Chondrocyte (in vitro differentiated cells): ENCODE data around the gene LCAT. TPM values are rescaled to one million over a fixed set of nuclear protein-coding genes. Genes with fewer than 3 reads are reported as not detected.

Experiments
- DNase-seq: peaks from one replicate; pipeline ENCODE4 v3.0.0; 2021; ENCODE audit warnings: mixed read lengths, low spot score
- H3K27ac Mint-ChIP-seq: one replicate; pipeline ENCODE4 v1.8.0; 2021; ENCODE audit warnings: mild to moderate bottlenecking, moderate library complexity, mixed read lengths; ENCODE audit not compliant: unreplicated experiment
- H3K27me3 Mint-ChIP-seq: 2 replicates; pipeline ENCODE4 v1.8.0; 2021; ENCODE audit warnings: low read depth, mixed read lengths
- H3K36me3 Mint-ChIP-seq: 2 replicates; pipeline ENCODE4 v1.8.0; 2021; ENCODE audit warnings: low read depth, mixed read lengths
- H3K4me1 Mint-ChIP-seq: 2 replicates; pipeline ENCODE4 v1.8.0; 2021; ENCODE audit warnings: low read depth, mild to moderate bottlenecking, mixed read lengths
- H3K4me3 Mint-ChIP-seq: one replicate; pipeline ENCODE4 v1.8.0; 2021; ENCODE audit warnings: mild to moderate bottlenecking, moderate library complexity, mixed read lengths; ENCODE audit not compliant: unreplicated experiment
- H3K9me3 Mint-ChIP-seq: 2 replicates; pipeline ENCODE4 v1.8.0; 2021; ENCODE audit warnings: low read depth, mixed read lengths
- total RNA-seq: library from RNA; stranded (reverse); gene quantifications from 3 replicates; pipeline ENCODE4 v1.2.1, GENCODE V29; 2021
- TF ChIP-seq, protein P1 (sequence below): fragments of 200-600 bp; sonication (generic); IDR thresholded peaks from 2 replicates; pipeline ENCODE4 v1.5.0; 2021; ENCODE audit warnings: antibody characterized with exemption, mild to moderate bottlenecking, moderate library complexity

Gene LCAT
- total RNA-seq, 1 donor from 2014 or later, result 38.2 TPM

DNA sequence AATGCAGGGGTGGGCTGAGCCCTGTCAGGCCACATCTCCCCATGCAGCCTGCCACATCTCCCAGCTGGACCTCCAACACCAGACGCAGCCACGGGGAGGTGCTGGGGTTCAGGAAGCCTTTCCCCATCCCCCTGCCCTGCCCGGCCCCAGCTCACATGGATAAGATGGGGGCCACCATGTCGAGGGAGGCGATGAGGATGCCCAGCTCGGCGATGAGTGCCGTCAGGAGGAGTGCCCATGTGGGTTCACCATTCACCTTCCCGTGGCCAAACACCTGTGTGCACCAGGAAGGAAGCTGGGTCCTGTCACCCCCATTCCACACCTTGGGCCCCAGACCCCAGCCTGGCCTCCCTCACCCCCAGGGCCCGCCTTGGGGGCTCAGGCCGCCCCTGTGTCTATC, 5.7 kb upstream of the LCAT start:
- no peak for DNase-seq
- peaks cover 30% of the 10 kb centered on the region for H3K36me3 Mint-ChIP-seq
- no peaks in the 10 kb centered on the region for H3K4me1 Mint-ChIP-seq
- TF ChIP-seq, protein P1, sequence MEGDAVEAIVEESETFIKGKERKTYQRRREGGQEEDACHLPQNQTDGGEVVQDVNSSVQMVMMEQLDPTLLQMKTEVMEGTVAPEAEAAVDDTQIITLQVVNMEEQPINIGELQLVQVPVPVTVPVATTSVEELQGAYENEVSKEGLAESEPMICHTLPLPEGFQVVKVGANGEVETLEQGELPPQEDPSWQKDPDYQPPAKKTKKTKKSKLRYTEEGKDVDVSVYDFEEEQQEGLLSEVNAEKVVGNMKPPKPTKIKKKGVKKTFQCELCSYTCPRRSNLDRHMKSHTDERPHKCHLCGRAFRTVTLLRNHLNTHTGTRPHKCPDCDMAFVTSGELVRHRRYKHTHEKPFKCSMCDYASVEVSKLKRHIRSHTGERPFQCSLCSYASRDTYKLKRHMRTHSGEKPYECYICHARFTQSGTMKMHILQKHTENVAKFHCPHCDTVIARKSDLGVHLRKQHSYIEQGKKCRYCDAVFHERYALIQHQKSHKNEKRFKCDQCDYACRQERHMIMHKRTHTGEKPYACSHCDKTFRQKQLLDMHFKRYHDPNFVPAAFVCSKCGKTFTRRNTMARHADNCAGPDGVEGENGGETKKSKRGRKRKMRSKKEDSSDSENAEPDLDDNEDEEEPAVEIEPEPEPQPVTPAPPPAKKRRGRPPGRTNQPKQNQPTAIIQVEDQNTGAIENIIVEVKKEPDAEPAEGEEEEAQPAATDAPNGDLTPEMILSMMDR, result no peak
- H3K27ac Mint-ChIP-seq, result no peak overlapping the region
- no peaks in the 10 kb centered on the region for H3K27me3 Mint-ChIP-seq
- H3K4me3 Mint-ChIP-seq, result no peak overlapping the region
- no peaks in the 10 kb centered on the region for H3K9me3 Mint-ChIP-seq

DNA sequence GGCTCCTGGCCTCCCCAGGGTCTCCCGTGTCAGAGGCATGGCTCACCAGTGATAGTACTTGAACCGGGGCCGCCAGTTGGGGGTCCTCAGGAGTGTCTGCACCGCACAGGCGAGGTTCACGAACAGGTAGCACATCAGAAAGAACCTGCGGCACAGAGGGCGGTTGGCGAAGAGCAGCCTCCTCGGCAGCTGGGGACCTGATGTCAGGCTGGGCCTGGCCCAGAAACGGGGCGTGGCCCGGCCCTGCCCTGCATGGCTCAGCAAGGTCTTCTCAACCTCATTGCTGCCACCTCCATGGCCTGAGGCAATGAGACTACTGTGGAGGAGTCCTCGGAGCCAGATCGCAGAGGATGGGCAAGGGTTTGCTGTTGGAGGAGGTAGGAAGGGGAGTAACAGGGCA, 4.1 kb upstream of the LCAT start:
- peaks cover 27% of the 10 kb centered on the region for H3K36me3 Mint-ChIP-seq
- no peak overlapping the region for H3K27ac Mint-ChIP-seq
- H3K4me1 Mint-ChIP-seq, result no peaks in the 10 kb centered on the region
- H3K9me3 Mint-ChIP-seq, result no peaks in the 10 kb centered on the region
- no peaks in the 10 kb centered on the region for H3K27me3 Mint-ChIP-seq
- no peak for DNase-seq
- no peak overlapping the region for H3K4me3 Mint-ChIP-seq
- TF ChIP-seq, protein P1, result no peak

DNA sequence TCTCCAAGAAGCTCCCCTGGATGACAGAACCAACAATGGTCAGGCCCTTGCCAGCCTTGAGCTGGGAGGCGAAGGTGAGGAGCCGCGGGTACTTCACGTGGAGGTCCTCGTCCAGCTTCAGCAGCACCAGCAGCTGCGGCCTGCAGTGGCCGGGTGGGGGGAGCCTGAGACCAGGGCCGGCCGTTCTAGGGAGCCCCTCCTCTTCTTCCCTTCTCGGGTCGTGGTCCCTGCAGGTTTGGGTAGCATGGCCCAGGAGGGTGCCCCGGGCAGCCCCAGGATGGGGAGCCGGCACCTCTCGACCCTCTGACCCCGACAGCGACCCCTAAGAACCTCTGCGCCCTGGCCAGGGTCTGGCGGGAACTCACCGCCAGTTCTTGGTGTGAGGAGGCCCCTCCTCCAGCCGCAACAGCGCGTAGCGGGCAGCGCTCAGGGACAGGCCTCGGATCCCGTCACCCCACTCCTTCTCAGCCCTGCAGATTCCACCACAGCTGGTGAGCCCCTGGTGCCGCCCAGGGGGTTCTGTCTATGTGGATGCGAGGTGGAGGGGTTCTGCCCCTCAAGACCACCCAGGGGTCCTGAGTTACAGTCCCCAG, 3.1 kb upstream of the LCAT start:
- no peak for DNase-seq
- H3K4me3 Mint-ChIP-seq, result no peak overlapping the region
- no peaks in the 10 kb centered on the region for H3K27me3 Mint-ChIP-seq
- no peaks in the 10 kb centered on the region for H3K4me1 Mint-ChIP-seq
- TF ChIP-seq, protein P1, result no peak
- H3K36me3 Mint-ChIP-seq, result peaks cover 28% of the 10 kb centered on the region
- H3K9me3 Mint-ChIP-seq, result no peaks in the 10 kb centered on the region
- no peak overlapping the region for H3K27ac Mint-ChIP-seq

DNA sequence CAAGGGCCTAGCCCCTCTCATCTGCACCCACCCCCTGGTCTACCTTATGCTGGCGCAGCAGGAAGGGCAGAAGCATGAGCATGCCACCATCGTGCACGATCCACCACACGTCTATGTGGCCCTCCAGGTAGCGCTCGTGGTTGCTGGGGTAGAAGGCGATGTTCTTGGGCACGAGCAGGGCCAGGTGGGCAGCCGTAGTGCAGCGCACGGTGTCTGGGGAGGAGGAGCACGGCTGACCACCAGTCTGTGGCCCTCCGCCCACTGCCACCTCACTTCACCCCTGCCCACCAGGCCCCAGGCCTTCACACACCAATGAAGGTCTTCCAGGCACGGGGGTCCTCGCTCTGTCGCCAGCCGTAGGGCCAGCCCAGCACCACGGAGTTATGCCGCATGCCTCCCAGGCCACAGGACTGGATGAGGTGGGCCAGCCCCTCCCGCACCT, 2.2 kb upstream of the LCAT start:
- no peaks in the 10 kb centered on the region for H3K9me3 Mint-ChIP-seq
- DNase-seq, result no peak
- no peaks in the 10 kb centered on the region for H3K27me3 Mint-ChIP-seq
- peaks cover 27% of the 10 kb centered on the region for H3K36me3 Mint-ChIP-seq
- H3K4me1 Mint-ChIP-seq, result no peaks in the 10 kb centered on the region
- TF ChIP-seq, protein P1, result no peak
- no peak overlapping the region for H3K4me3 Mint-ChIP-seq
- H3K27ac Mint-ChIP-seq, result no peak overlapping the region

DNA sequence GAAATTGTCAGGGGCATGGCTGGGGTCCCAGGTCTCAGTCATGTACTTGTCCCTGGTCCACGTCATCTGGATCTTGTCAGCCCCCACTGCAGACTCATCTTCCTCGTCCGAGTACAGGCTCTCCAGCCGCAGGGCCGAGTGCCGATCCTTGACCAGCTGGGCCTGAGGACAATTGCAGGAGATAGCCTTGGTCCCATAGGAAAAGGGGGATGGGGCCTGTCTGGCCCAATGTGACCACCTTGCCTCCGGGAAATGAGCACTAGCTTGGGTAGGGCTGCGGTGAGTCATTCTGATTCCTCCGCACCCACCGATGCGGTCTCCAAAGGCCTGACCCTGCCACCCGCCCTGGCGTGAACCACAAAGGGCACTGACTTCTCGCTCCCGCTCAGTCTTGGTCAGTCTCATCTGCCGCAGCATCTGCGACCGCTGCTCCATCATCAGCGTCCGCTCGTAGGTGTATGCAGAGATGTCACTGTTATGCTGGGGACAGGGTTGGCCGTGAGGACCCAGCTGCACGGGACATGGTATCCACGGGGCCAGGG, 1.5 kb upstream of the LCAT start:
- H3K4me1 Mint-ChIP-seq, result no peaks in the 10 kb centered on the region
- H3K27me3 Mint-ChIP-seq, result no peaks in the 10 kb centered on the region
- TF ChIP-seq, protein P1, result no peak
- no peak for DNase-seq
- H3K4me3 Mint-ChIP-seq, result no peak overlapping the region
- H3K27ac Mint-ChIP-seq, result no peak overlapping the region
- peaks cover 24% of the 10 kb centered on the region for H3K36me3 Mint-ChIP-seq
- no peaks in the 10 kb centered on the region for H3K9me3 Mint-ChIP-seq
